HL-60 (cell line): ENCODE measurements around the gene CDCA4.

ENCODE experiments used
- CTCF ChIP-seq: IDR thresholded peaks from one replicate; pipeline ENCODE4 v1.5.1; 2011; ENCODE audit warnings: low read length, control low read depth, inconsistent platforms; ENCODE audit not compliant: insufficient read depth
- TF ChIP-seq, protein P1 (sequence below): IDR thresholded peaks from 2 replicates; pipeline ENCODE4 v1.6.1; 2012; ENCODE audit warnings: low read depth; ENCODE audit not compliant: insufficient replicate concordance

DNA sequence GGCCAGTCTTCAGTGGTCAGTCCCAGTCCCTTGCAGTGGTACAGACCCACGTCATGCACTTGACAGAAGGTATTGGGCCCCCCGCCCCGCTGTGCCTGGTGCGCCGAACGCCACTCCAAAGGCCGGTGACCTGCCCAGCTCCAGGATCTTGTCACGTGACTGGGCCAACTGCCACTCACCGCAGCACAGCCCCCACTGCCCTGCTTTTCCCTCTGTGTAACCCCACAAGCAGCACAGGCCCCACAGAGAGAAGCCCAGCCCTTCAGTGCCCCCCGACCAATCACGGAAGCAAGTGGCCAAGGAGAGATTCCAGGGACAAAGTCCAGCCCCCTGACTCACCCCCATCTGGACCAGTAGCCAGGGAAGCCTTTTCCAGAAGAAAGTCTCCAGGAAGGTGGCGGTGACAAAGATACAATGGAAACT lies 43.8 kb upstream of the CDCA4 start:
- no peak for TF ChIP-seq CTCF
- TF ChIP-seq, protein P1, sequence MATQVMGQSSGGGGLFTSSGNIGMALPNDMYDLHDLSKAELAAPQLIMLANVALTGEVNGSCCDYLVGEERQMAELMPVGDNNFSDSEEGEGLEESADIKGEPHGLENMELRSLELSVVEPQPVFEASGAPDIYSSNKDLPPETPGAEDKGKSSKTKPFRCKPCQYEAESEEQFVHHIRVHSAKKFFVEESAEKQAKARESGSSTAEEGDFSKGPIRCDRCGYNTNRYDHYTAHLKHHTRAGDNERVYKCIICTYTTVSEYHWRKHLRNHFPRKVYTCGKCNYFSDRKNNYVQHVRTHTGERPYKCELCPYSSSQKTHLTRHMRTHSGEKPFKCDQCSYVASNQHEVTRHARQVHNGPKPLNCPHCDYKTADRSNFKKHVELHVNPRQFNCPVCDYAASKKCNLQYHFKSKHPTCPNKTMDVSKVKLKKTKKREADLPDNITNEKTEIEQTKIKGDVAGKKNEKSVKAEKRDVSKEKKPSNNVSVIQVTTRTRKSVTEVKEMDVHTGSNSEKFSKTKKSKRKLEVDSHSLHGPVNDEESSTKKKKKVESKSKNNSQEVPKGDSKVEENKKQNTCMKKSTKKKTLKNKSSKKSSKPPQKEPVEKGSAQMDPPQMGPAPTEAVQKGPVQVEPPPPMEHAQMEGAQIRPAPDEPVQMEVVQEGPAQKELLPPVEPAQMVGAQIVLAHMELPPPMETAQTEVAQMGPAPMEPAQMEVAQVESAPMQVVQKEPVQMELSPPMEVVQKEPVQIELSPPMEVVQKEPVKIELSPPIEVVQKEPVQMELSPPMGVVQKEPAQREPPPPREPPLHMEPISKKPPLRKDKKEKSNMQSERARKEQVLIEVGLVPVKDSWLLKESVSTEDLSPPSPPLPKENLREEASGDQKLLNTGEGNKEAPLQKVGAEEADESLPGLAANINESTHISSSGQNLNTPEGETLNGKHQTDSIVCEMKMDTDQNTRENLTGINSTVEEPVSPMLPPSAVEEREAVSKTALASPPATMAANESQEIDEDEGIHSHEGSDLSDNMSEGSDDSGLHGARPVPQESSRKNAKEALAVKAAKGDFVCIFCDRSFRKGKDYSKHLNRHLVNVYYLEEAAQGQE, result no peak
